Measurements from ENCODE around the gene AKAP13. TPM values are rescaled to one million over a fixed set of nuclear protein-coding genes. Genes with fewer than 3 reads are reported as not detected.

Gene AKAP13
- total RNA-seq, 4 donors from 2014 or later: 105 to 167 (median 129) TPM

DNA sequence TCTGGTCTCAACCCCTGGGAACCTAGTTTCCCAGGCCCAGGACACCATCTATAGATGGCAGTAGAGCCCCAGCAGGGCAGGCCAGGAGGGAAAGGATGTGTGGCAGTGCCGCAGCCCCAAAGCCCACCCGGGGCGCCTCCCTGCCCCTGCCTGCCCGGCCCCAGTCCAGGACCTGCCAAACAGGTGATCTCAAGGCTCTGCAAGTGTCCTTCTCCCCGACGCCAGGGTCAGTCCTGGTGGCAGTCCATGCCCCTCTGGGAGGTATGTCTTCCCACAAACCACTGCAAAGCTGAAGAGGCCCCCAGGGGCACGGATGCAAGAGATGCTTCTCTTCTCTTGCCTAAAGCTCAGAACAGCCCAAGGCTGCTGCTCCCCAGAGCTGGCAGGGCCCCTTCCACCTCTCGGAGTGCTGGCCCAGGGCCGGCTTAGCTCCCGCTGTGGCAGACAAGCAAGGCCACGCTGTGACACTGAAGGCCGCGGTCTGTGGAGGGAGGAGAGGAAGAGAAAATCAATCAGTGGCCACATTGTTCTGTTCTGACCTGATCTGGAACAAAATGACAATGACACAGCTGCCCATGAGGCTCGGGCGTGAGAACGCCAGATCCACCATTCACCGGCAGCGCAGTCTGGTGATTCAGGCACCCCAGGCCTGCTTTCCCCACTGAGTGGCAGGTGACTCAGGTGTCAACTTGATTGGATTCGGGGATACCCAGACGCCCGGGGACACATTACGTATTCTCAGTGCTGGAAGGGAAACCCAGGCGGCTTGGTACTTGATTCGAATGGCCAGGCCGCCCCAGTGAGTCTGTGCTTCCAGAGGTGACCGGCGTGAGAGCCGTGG, 380.3 kb downstream of the AKAP13 start:
- DNase-seq (ENCODE audit: low spot score in 2 of 2): no peak
- 94% methylated on average over 28 of the region's 28 CpGs for WGBS, 2 donors
- H3K4me3 ChIP-seq (ENCODE audit: low read depth, poor library complexity, severe bottlenecking): no peak overlapping the region
- TF ChIP-seq, protein P1, sequence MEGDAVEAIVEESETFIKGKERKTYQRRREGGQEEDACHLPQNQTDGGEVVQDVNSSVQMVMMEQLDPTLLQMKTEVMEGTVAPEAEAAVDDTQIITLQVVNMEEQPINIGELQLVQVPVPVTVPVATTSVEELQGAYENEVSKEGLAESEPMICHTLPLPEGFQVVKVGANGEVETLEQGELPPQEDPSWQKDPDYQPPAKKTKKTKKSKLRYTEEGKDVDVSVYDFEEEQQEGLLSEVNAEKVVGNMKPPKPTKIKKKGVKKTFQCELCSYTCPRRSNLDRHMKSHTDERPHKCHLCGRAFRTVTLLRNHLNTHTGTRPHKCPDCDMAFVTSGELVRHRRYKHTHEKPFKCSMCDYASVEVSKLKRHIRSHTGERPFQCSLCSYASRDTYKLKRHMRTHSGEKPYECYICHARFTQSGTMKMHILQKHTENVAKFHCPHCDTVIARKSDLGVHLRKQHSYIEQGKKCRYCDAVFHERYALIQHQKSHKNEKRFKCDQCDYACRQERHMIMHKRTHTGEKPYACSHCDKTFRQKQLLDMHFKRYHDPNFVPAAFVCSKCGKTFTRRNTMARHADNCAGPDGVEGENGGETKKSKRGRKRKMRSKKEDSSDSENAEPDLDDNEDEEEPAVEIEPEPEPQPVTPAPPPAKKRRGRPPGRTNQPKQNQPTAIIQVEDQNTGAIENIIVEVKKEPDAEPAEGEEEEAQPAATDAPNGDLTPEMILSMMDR (IDR thresholded peaks at IDR 0.05): no peak
- TF ChIP-seq POLR2A (IDR thresholded peaks at IDR 0.05): no peak
- intact Hi-C loops (cut with DNase I; ENCODE audit: low total_unique reads): no loop called here

DNA sequence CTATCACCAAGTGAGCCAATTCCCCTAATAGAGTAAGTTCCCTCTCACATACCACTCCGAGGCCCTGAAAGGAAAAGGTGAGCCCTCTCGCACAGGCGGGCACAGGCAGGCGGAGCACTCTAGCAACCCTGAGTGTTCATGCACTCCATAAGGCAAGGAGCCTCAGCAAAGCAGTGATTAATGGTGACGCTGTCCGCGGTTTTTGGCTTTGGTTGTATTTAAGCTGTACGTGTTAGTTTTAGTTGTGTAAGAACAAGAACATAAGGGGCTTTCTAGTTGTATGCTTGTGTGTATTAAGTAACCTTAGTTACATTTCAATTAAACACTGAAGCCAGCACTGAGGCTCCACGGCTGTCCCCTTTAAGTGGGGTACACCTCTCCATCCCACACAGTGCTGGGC, 381.2 kb downstream of the AKAP13 start:
- H3K4me3 ChIP-seq (ENCODE audit: low read depth, poor library complexity, severe bottlenecking): no peak overlapping the region
- WGBS, 2 donors: 90 to 94% methylated on average over 9 of the region's 9 CpGs
- intact Hi-C loops (cut with DNase I; ENCODE audit: low total_unique reads): no loop called here
- TF ChIP-seq, protein P1 (IDR thresholded peaks at IDR 0.05): no peak
- no peak for TF ChIP-seq POLR2A (IDR thresholded peaks at IDR 0.05)
- no peak for DNase-seq (ENCODE audit: low spot score in 2 of 2)

DNA sequence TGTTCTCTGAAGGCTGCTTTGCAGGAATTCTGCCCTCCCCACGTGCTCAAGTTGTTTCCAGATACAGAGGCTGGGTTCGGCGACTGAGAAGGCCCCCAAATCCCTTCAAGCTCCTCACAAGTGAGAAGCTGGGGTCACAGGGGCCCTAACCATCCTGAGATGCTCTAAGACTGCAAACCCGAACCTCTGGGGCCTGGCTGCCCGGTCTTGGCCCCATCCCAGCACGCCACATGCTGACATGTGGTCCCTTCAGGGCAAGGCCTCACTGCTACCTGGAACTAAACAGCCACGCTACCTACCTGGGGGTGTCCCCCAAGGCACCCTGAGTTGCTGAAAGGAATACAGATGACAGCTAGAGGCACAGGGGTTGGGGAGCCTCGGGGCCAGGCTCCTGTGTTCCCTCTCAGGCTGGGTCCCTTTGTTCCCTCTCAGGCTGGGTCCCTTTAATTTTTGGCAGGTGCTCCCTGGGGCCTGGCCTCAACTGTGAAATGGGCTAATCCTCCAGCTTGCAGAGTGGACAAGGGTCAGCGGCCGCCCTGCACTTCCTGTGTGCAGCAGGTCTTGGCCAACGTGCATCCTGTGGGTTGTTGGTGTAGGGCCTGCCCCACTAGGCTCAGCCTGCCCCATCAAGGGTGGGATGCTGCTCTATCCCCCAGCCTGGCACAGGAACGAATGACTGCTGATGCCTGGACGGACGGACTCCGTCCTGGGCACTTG, 381.8 kb downstream of the AKAP13 start:
- no peak overlapping the region for H3K4me3 ChIP-seq (ENCODE audit: low read depth, poor library complexity, severe bottlenecking)
- no peak for TF ChIP-seq POLR2A (IDR thresholded peaks at IDR 0.05)
- TF ChIP-seq, protein P1 (IDR thresholded peaks at IDR 0.05): no peak
- DNase-seq (ENCODE audit: low spot score in 2 of 2): no peak
- 79 to 90% methylated on average over 15 of the region's 15 CpGs for WGBS, 2 donors
- intact Hi-C loops (cut with DNase I; ENCODE audit: low total_unique reads): no loop called here

DNA sequence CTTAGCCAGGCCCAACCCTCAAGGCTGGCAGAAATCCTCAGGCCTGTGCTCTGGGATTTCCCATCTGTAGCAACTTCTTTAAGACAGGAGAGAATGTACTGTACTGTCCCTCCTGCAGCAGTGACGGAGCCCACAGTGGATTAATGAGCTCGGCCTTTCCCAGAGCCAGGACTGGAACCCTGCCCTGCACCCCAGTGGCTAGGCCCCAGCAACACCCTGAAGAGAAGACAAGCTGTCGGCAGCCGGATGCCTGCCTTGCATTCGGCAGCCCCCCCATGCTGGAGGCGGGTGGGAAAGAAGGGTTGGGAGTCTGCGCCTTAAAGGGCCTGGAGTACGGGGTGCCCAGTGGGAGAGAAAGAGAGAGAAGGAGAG, 382.3 kb downstream of the AKAP13 start:
- intact Hi-C loops (cut with DNase I; ENCODE audit: low total_unique reads): no loop called here
- H3K4me3 ChIP-seq (ENCODE audit: low read depth, poor library complexity, severe bottlenecking): no peak overlapping the region
- WGBS, 2 donors: 94 to 97% methylated on average over 8 of the region's 8 CpGs
- TF ChIP-seq POLR2A (IDR thresholded peaks at IDR 0.05): no peak
- TF ChIP-seq, protein P1 (IDR thresholded peaks at IDR 0.05): no peak
- DNase-seq (ENCODE audit: low spot score in 2 of 2): no peak

DNA sequence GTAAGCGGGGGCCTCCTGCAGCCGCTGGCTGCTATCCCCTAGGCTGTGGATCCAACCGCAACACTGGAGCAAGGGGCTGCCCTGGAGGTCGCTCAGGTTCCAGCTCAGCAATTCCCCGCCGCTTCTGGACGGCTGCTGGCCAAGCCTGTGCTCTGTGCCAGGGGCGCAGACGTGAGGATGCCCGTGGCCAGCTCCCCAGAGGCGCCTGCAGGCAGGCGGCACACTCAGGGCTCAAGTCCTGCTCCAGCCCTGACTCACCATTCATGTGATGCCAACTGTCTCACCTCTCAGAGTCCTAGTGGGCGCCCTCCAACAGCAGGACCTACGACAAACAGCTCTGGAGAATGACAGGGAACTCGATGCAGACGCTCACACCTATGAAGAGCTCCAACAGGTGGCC, 382.8 kb downstream of the AKAP13 start:
- H3K4me3 ChIP-seq (ENCODE audit: low read depth, poor library complexity, severe bottlenecking): no peak overlapping the region
- TF ChIP-seq, protein P1 (IDR thresholded peaks at IDR 0.05): no peak
- TF ChIP-seq POLR2A (IDR thresholded peaks at IDR 0.05): no peak
- DNase-seq (ENCODE audit: low spot score in 2 of 2): no peak
- WGBS, 2 donors: 87 to 95% methylated on average over 12 to 16 of the region's 16 CpGs
- intact Hi-C loops (cut with DNase I; ENCODE audit: low total_unique reads): no loop called here
